Neuron (in vitro differentiated cells): ENCODE data around the gene FOXD4L1.
"Not testable (repeated sequence)": the region's sequence is repeated elsewhere in the genome, so short reads cannot be mapped to it uniquely, and the experiment has no call there.

Experiments
- H2AFZ ChIP-seq: one replicate; pipeline ENCODE4 v1.6.1; 2013; ENCODE audit warnings: low read depth, mild to moderate bottlenecking, inconsistent platforms, low read length, moderate library complexity
- H3K27me3 ChIP-seq: one replicate; pipeline ENCODE4 v1.6.1; 2013; ENCODE audit warnings: low read length; ENCODE audit not compliant: insufficient read depth
- H3K36me3 ChIP-seq: one replicate; pipeline ENCODE4 v1.6.1; 2013; ENCODE audit warnings: low read length; ENCODE audit not compliant: insufficient read depth
- H3K4me1 ChIP-seq: one replicate; pipeline ENCODE4 v1.6.1; 2013; ENCODE audit warnings: low read length; ENCODE audit not compliant: insufficient read depth
- H3K4me3 ChIP-seq: 2 replicates; pipeline ENCODE4 v1.5.1; 2013; ENCODE audit warnings: mild to moderate bottlenecking, low read length, moderate library complexity
- H3K9me3 ChIP-seq: one replicate; pipeline ENCODE4 v1.6.1; 2013; ENCODE audit warnings: low read length

FOXD4L1 gene

DNA sequence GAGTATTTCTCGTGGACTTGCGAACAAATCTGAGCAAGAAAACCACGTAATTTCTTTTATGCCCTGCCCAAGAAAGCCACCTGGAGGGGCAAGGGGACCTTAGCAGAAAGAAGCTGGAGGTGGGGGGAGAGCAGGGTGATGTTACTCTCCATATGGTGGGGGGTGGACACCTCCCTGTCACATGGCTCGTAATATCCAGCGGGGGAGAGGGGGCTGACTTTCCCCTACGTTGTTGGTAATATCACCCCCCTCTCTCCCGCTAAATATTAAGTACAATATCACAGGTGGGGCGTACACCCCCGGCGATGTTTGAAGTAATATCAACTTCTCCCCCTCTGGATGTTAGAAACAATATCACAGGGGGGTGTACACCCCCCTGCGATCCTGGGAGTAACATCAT is 9.7 kb downstream of the FOXD4L1 start:
- not testable (repeated sequence) for H3K9me3 ChIP-seq, H3K4me1 ChIP-seq, H3K36me3 ChIP-seq, H3K4me3 ChIP-seq, H2AFZ ChIP-seq
- H3K27me3 ChIP-seq, result peaks cover 18% of the 10 kb centered on the region

DNA sequence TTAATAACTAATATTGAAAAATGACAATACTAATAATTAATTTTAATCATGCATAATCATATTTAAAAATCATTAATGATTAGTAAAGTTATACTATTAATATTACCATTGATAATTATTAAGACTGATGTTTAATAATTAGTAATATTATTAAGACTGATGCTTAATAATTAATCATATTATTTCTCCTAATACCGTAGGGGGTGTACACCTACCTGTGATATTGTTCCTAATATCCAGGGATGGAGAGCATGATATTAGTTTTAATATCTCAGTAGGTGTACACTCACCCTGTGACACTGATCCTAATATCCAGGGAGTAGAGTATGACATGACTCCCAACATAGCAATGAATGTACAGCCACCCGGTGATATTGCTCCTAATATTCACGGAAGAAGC is 12.4 kb downstream of the FOXD4L1 start:
- H2AFZ ChIP-seq, H3K4me3 ChIP-seq, H3K36me3 ChIP-seq, H3K9me3 ChIP-seq, H3K4me1 ChIP-seq: not testable (repeated sequence)
- H3K27me3 ChIP-seq, result peaks cover 12% of the 10 kb centered on the region

DNA sequence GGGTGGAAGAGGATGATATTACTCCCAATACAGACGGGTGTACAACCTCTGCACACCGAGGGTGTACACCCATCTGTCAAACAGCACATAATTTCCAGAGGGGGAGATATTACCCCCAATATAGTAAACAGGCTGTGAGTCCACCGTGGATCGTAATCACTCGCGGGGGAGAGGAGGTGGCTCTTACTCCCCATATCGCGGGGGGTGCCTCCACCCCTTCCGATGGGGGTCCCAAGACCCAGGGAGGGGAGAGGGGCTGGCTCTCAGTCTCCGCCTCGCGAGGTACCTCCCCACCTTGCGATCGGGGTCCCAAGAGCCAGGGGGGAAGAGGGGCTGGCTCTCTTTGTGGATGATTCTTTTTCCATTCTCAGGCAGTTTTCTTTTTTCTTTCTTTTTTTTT is 13.4 kb downstream of the FOXD4L1 start:
- not testable (repeated sequence) for H3K4me3 ChIP-seq, H3K9me3 ChIP-seq, H2AFZ ChIP-seq, H3K36me3 ChIP-seq, H3K4me1 ChIP-seq
- H3K27me3 ChIP-seq, result peaks cover 12% of the 10 kb centered on the region

GRCh38 chr2:113515457-113515856 is 17.0 kb downstream of the FOXD4L1 start:
- not testable (repeated sequence) for H3K9me3 ChIP-seq, H3K4me3 ChIP-seq, H3K36me3 ChIP-seq, H3K27me3 ChIP-seq, H2AFZ ChIP-seq, H3K4me1 ChIP-seq

DNA sequence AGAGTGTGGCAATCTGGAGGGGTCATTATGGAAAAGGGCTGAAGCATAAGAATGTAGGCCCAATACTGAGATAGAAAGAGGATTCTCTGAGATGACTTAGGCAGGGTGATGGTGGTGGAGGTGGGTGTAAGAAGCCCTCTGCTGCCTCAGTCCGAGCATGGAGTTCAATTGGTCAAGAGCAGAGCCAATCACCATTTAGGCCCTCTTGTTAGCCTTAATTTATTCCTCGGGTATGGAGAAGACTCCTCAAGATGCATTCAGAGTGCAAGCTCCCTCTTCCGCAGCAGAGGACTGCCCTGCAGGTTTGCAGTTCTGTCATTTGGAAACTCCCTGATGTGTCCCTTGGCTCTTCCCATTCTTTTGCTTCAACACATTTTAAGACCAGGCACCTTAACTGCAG is 17.5 kb downstream of the FOXD4L1 start:
- not testable (repeated sequence) for H3K4me1 ChIP-seq, H3K27me3 ChIP-seq, H3K36me3 ChIP-seq, H2AFZ ChIP-seq, H3K9me3 ChIP-seq, H3K4me3 ChIP-seq

GRCh38 chr2:113517025-113517424 is 18.6 kb downstream of the FOXD4L1 start:
- not testable (repeated sequence) for H3K9me3 ChIP-seq, H3K36me3 ChIP-seq, H3K27me3 ChIP-seq, H3K4me3 ChIP-seq, H3K4me1 ChIP-seq, H2AFZ ChIP-seq

GRCh38 chr2:113520837-113521236 is 22.4 kb downstream of the FOXD4L1 start:
- H3K27me3 ChIP-seq, H3K36me3 ChIP-seq, H3K4me1 ChIP-seq, H3K9me3 ChIP-seq, H3K4me3 ChIP-seq, H2AFZ ChIP-seq: not testable (repeated sequence)

GRCh38 chr2:113521492-113521891 is 23.0 kb downstream of the FOXD4L1 start:
- H3K4me1 ChIP-seq, result not testable (repeated sequence)

DNA sequence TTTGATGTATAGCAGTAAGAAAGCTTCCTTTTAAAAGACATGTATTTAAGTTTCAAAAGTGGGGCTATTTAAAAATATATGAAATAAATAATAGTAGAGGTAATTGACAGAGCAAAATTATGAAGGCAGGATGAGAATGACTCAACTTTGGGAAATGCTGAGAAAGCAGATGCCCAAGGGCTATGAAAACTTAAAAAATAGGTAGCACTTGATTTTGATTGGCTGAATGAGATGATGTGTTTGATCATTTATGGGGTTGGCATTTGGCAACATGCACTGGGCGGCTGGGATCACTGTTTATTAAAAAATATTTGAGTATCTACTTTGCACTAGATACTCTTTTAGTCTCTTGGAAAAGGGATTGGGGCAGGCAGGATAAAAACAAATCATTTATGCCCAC is 26.5 kb downstream of the FOXD4L1 start:
- not testable (repeated sequence) for H3K4me1 ChIP-seq, H3K36me3 ChIP-seq, H3K27me3 ChIP-seq, H2AFZ ChIP-seq, H3K9me3 ChIP-seq, H3K4me3 ChIP-seq

More at GRCh38 chr2:113521492-113521891, 23.0 kb downstream of the FOXD4L1 start:
- not testable (repeated sequence) for H3K36me3 ChIP-seq, H3K27me3 ChIP-seq, H3K9me3 ChIP-seq, H3K4me3 ChIP-seq, H2AFZ ChIP-seq

- not testable (repeated sequence) for H3K4me3 ChIP-seq, H3K36me3 ChIP-seq, H2AFZ ChIP-seq, H3K4me1 ChIP-seq, H3K9me3 ChIP-seq, H3K27me3 ChIP-seq
Measured at GRCh38 chr2:113527350-113528045, 29.0 kb downstream of the FOXD4L1 start.

GRCh38 chr2:113528126-113528525 is 29.7 kb downstream of the FOXD4L1 start:
- not testable (repeated sequence) for H3K9me3 ChIP-seq, H3K27me3 ChIP-seq, H3K4me1 ChIP-seq, H3K36me3 ChIP-seq, H3K4me3 ChIP-seq, H2AFZ ChIP-seq

DNA sequence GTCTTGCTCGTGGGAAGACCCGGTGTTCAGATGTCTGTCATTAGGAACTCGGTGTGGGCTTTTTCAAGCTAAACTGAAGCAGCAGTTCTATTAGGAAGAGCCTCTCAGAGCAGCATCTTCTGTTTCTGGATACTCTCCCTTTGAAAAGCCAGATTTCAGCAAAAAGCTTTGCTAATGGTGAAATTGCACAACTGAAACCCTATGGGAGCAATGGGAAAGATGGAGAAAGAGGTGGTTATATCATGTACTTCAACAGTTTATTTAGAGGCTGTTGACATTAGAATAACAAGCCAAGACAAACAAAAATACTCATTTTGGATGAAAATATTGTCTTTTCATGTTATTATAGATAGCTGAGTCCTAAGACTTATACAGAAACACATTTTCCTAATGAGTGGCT is 30.4 kb downstream of the FOXD4L1 start:
- not testable (repeated sequence) for H3K36me3 ChIP-seq, H3K9me3 ChIP-seq, H3K4me1 ChIP-seq, H3K4me3 ChIP-seq, H2AFZ ChIP-seq, H3K27me3 ChIP-seq

DNA sequence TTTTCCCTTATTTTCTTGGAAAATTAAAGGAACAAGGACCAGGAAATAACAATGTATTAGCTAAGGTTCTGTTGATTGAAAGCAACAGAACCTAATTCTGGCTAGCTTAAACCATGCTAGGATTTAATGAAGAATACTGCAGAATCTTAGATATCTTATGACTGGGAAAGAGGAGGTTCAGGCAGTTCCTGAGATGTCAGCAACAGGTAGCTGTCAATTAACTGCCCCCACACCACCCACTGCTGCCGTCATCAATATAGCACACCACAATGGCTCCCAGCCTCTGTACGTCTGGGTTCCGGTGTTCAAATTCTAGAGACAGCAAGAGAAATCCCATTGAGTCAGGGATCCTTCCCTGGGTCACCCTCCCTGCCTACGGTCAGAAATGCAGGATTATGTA is 34.5 kb downstream of the FOXD4L1 start:
- not testable (repeated sequence) for H3K4me1 ChIP-seq, H2AFZ ChIP-seq, H3K36me3 ChIP-seq, H3K27me3 ChIP-seq, H3K9me3 ChIP-seq, H3K4me3 ChIP-seq

DNA sequence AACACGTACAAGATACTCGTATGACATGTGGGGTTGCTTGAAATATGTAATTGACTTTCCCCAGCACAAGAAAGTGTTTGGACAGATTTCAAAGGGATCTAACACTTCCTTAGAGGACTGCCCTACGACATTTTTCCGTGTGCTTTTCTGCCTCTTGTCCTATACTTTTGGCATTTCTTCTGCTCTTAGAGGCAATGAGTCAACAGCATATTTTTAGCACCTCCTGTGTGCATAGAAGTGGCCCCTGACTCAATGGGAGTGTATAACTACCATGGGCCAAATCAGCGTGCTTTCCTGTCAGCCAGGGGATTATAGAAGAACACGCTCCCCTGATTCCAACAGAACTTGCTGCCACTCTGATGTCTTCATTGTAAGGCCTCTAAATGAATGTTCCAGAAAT is 38.1 kb downstream of the FOXD4L1 start:
- not testable (repeated sequence) for H3K4me1 ChIP-seq, H2AFZ ChIP-seq, H3K9me3 ChIP-seq, H3K27me3 ChIP-seq, H3K4me3 ChIP-seq, H3K36me3 ChIP-seq
